HG02884 (cell line): ENCODE data around the gene FOSL1.

ENCODE experiments used
- ATAC-seq: cut with Tn5 transposase; IDR thresholded peaks from one replicate; pipeline ENCODE4 v1.9.1; 2021; ENCODE audit warnings: mild to moderate bottlenecking, moderate library complexity; ENCODE audit not compliant: unreplicated experiment

Gene FOSL1

DNA sequence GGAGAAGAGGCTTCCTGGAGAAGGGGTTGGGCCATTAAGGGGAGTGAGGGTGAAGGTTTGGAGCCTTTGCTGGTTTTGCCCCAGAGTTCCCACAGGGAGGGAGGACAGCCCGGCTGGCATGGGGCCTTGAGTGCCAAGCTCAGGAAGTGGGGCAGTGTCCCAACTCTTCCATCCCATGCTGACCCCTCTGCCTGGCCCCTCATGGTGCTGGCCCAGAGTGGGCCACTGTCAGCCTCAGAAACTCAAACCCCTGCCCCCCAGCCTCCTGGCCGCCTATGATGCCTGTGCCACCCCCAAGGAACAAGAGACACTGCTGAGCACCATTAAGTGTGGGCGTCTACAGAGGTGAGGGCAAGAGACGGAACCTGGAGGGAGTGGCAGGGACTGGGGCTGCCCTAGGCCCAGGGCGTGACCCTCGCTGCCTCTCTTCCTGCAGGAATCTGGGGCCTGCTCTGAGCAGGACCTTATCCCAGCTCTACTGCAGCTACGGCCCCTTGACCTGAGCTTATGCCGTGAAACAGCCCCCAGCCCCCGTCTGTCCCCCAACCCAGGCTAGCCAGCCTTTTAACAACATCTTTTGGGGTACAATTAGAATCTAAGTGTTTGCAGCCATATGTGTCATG lies 34.5 kb downstream of the FOSL1 start:
- ATAC-seq, result no peak

DNA sequence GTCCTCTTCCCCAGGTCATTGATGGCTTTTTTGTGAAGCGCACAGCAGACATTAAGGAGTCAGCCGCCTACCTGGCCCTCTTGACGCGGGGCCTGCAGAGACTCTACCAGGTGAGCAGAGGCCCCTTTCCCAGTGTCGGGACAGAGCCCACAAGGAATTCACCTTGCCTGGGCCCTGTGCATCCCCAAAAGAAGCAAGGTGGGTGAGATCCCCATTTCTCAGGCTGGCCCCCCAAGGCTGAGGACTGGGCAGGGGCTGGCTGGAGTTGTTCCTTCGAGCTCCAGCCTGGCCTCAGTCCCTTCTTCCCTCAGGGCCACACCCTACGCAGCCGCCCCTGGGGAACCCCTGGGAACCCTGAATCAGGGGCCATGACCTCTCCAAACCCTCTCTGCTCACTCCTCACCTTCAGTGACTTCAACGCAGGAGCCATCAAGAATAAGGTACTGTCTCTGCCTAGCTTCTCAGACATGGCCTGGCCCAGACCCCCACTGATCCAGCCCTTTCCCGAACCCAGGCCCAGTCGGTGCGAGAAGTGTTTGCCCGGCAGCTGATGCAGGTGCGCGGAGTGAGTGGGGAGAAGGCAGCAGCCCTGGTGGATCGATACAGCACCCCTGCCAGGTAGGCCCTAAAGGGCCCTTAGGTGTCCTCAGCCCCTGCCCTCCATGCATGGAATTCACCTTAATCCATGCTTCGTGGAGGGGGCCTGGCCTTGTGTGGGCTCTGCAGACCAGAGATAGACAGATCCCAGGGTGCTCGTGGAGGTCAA lies 35.3 kb downstream of the FOSL1 start:
- ATAC-seq, result no peak

DNA sequence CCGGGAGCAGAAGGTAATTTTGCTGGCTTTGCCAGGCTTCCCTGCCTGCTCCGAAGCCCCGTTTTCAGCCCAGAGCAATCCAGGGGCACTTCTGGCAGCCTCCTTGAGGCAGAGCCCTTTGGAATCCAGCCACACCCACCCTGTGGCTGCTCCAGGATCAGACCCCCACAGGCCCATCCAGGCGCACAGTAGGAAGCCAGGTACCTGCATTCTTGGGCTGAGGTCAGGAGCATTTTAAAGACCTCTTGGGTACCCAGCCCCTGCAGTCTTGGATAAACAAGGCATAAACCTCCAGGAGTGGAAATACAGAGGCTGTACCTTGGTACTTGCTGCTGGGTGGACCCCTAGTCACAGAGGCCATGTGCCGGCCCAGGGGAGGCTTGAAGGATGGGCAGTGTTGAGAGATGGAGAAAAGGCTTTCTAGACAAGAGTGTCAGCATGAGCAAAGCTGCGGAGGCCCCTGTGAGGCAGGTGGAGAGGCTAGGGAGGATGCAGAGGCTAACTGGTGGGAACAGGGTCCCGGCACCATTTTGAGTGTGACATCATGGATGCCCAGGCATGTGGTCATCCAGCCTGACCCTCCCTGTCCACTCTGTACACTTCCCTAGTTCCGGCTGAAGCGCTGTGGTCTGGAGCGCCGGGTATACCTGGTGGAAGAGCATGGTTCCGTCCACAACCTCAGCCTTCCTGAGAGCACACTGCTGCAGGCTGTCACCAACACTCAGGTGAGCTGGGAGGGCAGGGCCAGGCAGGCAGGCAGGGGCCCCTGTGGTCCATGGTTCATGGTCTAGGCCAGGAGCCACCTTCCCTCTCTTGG lies 36.1 kb downstream of the FOSL1 start:
- ATAC-seq, result no peak

DNA sequence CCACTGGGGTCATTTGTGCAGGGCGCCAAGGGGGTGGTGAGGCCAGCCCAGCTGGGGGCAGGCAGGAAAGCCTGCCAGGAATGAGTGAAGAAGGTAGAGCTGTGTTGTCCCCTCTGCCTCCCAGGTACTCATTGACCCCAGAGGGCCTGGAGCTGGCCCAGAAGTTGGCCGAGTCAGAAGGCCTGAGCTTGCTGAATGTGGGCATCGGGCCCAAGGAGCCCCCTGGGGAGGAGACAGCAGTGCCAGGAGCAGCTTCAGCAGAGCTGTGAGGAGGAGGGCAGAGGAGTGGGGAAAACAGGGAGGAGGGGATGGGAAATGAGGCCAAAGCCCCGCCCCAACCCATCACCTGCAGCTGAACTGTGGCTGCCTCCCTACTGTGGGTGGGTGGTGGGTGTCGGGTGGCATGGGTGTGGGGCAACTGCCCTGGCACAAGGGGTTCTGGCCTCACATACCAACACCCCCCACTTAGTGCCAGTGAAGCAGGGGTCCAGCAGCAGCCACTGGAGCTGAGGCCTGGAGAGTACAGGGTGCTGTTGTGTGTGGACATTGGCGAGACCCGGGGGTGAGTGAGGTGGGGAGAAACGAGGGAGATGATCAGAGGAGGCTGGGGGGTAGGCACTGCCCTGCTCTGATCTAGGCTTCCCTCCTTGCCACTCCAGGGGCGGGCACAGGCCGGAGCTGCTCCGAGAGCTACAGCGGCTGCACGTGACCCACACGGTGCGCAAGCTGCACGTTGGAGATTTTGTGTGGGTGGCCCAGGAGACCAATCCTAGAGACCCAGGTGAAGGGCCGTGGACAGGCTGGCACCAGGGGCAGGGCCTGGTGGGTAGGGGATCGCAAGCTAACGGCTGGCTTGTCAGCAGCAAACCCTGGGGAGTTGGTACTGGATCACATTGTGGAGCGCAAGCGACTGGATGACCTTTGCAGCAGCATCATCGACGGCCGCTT lies 37.0 kb downstream of the FOSL1 start:
- ATAC-seq, result no peak

DNA sequence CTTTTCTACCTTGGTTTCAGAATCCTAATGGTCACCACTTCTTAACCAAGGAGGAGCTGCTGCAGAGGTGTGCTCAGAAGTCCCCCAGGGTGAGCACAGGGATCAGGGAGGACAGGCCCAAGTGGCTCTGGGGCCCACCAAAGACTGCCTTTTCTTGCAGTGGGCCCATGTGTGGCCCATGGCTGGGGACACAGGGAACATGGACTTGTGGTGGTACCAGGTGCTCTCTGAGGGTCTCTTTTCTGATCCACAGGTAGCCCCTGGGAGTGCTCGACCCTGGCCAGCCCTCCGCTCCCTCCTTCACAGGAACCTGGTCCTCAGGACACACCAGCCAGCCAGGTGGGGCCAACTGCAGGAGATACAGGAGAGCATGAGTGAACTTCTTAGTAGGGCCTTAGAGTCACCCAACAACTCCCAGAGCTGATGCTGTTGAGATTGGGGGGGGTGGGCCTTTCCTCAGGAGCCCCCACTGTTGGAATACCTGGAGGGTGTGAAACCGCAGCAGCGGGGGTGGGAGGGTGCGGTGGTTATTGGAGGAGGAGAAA lies 37.9 kb downstream of the FOSL1 start:
- no peak for ATAC-seq

DNA sequence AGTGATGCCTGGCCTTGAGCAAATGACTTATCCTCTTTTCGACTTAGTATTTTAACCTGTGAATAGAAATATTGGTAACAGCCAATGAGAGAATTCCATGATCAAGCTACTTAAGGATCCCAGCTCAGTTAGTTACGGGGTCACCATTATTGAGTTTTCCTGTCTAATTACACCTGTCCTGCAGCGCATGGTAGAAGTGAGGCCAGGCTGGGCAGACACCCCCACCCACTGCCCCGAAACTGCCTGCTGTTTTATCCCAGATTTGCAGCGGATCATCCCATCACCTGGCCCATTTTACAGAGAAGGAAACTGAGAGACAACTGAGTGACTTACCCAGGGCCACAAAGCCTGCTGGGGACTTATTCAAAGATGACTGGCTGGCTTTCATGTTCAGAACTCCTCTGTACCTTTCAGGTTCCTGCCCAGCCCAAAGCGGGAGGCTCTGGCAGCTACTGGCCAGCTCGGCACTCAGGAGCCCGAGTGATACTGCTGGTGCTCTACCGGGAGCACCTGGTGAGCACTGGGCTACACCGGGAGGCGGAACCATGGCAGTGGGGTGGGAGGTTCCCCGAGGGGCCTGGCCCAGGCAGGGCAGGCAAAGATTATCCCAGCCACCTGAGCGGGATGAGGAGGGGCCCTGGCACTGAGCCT lies 38.5 kb downstream of the FOSL1 start:
- ATAC-seq, result no peak

DNA sequence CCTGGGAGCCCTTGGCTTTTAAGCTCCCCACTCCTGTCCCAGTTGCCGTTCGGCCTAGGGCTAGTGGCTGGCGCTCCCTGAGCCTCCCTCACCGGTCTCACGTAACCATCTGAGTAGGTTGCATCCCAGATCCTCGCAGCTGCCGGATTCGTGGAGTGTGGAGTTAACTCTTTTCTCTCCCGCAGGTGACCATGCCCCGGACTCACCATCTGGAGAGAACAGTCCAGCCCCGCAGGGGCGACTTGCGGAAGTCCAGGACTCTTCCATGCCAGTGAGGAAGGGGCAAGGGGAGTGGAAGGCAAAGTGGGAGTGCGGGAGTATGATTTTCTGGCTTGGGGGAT lies 39.1 kb downstream of the FOSL1 start:
- ATAC-seq, result no peak

DNA sequence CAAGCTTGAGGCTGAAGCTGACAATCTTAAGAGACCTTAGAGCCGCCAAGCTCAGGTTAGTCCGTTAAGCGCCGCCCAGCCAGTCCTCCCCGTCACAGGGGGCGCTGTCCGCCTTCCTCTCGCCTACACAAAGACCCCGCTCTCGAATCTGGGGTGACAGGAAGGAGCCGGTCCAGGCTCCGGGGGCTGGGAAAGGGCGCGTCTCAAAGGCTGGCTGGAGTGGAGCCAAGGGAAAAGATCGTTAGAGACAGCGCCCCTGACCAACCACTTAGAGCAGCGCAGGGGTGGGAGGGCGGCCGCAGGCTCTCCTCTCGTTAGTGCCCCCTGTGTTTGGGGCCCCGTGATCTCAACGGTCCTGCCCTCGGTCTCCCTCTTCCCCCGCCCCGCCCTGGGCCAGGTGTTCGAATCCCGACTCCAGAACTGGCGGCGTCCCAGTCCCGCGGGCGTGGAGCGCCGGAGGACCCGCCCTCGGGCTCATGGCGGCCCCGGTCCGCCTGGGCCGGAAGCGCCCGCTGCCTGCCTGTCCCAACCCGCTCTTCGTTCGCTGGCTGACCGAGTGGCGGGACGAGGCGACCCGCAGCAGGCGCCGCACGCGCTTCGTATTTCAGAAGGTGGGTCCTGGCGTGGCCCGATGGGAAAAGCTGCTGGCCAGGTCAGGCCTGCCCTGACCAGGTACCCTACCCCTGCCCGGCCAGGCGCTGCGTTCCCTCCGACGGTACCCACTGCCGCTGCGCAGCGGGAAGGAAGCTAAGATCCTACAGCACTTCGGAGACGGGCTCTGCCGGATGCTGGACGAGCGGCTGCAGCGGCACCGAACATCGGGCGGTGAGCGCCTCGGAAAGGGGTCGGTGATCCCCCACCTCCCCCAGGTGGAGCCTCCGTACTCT lies 39.7 kb downstream of the FOSL1 start, which contains the start of gene MUS81:
Gene MUS81 (plus strand): TSS at position 156 of the 887 bp plus-strand sequence. CDS start 321 bp downstream, at position 477.
- no peak for ATAC-seq

DNA sequence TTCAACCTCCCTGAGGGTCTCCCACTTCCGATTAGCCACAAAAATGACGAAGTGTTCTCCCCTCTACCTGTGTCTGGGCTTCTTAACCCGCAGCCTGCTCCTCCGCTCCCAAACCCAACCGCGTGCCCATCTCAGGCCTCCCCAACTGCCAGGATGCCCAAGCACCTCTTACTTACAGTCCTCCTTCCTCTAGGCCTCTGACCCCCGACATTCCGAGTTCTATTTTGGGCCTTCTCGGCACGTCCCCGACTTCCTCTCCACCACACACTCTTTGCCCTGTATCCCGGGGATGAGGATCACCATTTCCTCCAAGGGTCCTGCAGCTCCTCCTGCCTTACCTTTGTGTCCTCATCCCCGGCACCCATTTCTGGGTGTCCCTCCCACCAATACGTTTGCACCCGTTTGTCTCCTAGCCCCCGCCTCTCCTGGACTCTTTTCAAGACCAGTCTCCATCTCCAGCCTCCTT lies 40.3 kb downstream of the FOSL1 start:
- no peak for ATAC-seq

DNA sequence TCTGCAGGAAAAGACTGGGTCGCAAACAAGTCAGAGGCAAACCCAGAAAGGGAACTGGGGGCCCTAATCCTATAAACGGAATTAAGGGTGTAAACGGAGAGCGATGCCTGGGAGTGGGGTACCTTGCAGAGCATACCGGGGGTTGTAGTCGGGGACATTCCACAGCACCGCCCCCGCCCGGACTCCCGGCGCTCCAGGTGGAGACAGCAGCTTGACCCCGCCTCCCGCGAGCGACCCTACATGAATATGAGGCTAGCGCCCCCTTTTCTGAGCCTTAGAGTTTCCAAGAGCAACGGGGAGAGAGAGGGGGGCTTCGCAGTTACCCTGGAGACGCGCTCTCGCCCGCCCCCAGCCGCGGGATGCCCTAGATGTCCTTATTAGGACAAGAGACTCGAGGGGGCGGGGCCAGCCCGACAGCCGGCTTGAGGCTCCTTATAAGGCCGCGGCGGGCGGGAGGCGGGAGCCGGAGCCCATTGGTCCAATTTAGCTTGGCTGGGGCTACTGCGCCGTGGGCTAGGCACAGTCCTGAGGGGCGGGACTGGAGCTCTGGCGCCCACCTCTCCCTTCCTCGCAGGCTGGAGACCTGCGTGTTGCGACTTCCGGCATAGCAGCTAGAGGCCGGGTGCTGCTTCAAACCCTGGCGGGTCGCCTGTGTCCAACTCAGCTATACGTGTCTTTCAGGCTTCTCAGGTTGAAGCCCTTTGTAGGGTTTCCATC lies 40.9 kb downstream of the FOSL1 start:
- ATAC-seq, result peak; percentile 48

DNA sequence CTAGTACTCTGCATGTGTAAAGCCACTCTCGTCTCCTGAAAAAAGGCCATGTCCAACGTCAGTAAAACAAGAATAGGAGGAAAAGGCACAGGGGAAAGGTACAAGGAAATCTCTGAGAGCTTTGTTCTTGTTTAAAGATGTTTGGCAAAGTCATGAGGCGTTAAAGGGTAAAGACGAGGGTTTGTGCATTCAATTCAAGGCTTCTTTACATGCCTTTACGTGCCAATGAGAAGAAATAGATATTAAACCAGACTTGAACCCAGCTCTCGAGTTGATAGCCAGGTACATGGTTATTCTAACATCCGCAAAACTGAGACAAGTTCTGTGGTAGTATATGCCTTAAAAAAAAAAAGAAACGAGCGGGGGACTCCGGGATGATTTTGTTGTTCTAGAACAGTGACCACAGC lies 41.5 kb downstream of the FOSL1 start:
- ATAC-seq, result no peak

DNA sequence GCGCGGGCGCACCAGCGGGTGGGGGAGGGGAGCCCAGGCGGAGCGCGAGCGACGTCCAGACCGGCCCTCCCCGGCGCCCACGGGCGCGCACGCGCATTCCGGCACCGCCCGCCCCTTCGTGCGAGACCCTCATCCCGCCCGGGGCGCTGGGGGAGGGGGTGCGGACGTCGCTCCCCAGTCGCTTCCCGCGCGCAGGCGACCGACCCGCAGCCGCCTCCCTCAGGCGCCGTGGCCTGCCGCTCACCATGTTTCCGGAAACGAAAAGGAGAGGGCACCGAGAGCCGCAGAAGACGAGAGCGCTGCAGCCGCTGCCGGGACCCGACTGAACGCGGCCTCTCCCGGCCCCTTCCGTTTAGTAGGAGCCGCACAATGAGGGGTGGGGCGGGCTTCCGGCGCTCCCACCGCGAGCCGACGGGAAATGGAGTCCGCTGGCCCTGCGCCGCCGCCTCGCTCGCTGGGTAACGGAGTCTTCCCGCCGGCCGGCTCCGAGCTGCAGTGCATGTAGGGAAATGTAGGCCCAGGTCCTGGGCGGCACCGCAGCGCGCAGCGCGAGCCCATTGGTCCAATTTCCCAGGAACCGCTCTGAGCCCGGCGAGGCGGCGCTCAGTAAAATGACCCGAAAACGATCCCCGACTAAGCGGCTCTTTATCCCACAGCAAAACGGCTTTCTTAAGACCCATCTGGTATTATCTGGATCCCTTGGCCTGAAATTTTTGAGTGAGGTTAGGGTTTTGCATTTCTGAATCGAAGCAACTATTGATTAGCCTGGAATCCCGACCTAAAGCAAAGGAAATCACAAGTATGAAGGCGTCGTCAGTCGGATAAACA lies 42.1 kb downstream of the FOSL1 start, which contains the start of gene CFL1:
Gene CFL1 (minus strand): TSS at position 328 of the 828 bp plus-strand sequence. CDS start 81 bp downstream, at position 247.
- ATAC-seq, result peak; percentile 38

DNA sequence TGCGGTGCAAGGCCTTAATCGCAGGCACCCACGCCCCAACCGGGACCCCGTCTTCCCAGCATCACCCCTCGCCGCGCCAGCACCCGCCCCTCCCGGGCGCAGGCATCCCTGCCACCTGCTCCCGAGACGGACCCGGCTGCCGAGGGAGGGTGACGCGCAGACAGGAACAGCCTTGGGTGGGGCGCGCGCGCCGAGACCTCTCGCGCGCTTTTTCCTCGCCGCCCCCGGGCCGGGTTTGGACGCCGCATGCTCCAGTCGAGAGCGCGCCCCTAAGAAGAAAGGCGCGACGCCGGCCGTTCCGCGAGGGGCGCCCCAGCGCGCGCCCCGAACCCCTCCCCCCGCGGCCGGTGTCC lies 42.7 kb downstream of the FOSL1 start:
- no peak for ATAC-seq

DNA sequence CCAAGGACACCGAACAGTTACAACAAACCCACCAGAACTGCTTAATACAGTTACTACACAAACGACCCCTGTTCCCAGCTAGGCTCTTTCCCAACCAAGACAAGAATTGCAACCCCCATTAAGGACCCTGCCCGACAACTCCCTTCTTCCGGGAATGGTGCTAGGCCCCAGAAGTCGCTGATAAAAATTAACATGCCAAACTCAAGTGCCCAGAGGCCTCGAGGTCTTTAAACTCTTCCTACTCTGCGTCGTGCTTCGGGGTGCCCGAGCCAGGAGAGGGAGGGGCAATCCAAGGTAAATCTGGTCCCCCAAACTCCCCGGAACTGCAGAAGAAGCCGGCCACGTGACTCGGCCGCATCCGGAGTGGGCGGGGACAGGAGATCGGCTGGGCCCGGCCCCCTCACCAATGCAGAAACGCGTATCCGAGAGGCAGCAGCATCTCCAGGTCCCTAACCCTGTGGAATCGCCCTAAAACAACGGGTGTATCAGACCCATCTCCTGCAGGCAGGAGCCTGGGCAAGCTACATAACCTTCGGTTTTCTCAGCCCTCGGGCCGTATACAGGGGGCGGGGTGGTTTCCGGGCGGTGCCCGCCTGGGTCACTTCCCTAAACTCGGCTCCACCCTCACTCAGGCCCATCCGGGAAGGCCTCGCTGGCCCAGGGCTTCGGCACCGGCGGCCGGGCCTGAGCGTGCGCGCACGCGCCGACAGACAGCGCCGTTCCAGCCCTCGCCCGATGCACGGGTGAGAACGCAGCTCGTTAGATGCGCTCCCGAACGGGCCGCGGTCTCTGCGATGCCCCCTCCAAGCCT lies 43.3 kb downstream of the FOSL1 start:
- no peak for ATAC-seq

DNA sequence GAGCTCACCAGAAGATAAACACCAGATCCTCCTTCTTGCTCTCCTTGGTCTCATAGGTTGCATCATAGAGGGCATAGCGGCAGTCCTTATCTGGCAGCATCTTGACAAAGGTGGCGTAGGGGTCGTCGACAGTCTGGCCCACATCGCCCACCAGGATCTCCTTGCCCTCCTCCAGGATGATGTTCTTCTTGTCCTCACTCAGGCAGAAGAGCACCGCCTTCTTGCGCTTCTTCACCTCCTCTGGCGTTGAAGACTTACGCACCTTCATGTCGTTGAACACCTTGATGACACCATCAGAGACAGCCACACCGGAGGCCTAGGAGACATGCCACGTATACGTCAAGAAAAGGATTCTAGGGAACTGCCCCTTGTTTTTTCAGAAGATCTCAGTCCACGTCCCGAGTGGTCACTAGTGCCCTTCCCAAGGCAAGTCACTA lies 44.2 kb downstream of the FOSL1 start:
- ATAC-seq, result no peak
